ENCODE data around the gene PATL2.
A peak's percentile ranks its signal among the peaks of the same experiment; 100 is the strongest.
"Not testable (repeated sequence)": the region's sequence is repeated elsewhere in the genome, so short reads cannot be mapped to it uniquely, and the experiment has no call there.

The PATL2 gene

DNA sequence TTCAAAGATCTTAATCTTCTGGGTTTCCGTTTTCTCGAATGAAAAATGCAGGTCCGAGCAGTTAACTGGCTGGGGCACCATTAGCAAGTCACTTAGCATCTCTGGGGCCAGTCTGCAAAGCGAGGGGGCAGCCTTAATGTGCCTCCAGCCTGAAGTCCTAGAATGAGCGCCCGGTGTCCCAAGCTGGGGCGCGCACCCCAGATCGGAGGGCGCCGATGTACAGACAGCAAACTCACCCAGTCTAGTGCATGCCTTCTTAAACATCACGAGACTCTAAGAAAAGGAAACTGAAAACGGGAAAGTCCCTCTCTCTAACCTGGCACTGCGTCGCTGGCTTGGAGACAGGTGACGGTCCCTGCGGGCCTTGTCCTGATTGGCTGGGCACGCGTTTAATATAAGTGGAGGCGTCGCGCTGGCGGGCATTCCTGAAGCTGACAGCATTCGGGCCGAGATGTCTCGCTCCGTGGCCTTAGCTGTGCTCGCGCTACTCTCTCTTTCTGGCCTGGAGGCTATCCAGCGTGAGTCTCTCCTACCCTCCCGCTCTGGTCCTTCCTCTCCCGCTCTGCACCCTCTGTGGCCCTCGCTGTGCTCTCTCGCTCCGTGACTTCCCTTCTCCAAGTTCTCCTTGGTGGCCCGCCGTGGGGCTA lies at the start of gene PATL2, which contains the start of gene B2M:
PATL2 (minus strand) TSS at position 228 of the 647 bp plus-strand sequence. CDS start 34,833 bp downstream, outside the sequence.
B2M (plus strand) TSS at position 422 of the 647 bp plus-strand sequence; CDS start at position 452, 30 bp downstream.
- in situ Hi-C loops (cut with HindIII; ENCODE audit: low sequenced_read_pairs), result no loop called here
- TF ChIP-seq, protein P1, sequence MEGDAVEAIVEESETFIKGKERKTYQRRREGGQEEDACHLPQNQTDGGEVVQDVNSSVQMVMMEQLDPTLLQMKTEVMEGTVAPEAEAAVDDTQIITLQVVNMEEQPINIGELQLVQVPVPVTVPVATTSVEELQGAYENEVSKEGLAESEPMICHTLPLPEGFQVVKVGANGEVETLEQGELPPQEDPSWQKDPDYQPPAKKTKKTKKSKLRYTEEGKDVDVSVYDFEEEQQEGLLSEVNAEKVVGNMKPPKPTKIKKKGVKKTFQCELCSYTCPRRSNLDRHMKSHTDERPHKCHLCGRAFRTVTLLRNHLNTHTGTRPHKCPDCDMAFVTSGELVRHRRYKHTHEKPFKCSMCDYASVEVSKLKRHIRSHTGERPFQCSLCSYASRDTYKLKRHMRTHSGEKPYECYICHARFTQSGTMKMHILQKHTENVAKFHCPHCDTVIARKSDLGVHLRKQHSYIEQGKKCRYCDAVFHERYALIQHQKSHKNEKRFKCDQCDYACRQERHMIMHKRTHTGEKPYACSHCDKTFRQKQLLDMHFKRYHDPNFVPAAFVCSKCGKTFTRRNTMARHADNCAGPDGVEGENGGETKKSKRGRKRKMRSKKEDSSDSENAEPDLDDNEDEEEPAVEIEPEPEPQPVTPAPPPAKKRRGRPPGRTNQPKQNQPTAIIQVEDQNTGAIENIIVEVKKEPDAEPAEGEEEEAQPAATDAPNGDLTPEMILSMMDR (IDR thresholded peaks at IDR 0.05; ENCODE audit: low read depth, low read length), result peak; percentile 2
- DNase-seq (ENCODE audit: low read depth, low spot score), result peak; percentile 97
- H3K4me3 ChIP-seq (ENCODE audit: low read depth, low read length), result peak within 1 kb of the TSS; percentile 96

DNA sequence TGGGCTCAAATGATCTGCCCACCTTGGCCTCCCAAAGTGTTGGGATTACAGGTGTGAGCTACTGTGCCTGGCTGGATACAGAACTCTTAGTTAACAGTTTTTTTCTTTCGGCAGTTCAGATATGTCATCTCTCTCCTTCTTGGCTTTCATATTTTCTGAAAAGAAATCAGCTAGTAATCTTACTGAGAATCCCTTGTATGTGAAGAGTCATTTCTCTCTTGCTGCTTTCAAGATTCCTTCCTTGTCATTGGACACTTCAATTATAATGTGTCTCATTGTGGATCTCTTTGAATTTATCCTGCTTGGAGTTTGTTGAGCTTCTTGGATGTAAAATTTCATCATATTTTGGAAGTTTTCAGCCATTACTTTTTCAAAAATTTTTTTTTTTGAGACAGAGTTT lies 42.2 kb upstream of the PATL2 start:
- H3K4me3 ChIP-seq (ENCODE audit: low read depth, low read length), result no peak overlapping the region
- TF ChIP-seq, protein P1 (IDR thresholded peaks at IDR 0.05; ENCODE audit: low read depth, low read length), result no peak
- no peak for DNase-seq (ENCODE audit: low read depth, low spot score)
- in situ Hi-C loops (cut with HindIII; ENCODE audit: low sequenced_read_pairs), result no loop called here

DNA sequence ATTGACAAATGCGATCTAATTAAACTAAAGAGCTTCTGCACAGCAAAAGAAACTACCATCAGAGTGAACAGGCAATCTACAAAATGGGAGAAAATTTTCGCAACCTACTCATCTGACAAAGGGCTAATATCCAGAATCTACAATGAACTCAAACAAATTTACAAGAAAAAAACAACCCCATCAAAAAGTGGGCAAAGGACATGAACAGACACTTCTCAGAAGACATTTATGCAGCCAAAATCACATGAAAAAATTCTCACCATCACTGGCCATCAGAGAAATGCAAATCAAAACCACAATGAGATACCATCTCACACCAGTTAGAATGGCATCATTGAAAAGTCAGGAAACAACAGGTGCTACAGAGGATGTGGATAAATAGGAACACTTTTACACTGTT lies 32.3 kb upstream of the PATL2 start:
- in situ Hi-C loops (cut with HindIII; ENCODE audit: low sequenced_read_pairs); DNase-seq (ENCODE audit: low read depth, low spot score); H3K4me3 ChIP-seq (ENCODE audit: low read depth, low read length): not testable (repeated sequence)

DNA sequence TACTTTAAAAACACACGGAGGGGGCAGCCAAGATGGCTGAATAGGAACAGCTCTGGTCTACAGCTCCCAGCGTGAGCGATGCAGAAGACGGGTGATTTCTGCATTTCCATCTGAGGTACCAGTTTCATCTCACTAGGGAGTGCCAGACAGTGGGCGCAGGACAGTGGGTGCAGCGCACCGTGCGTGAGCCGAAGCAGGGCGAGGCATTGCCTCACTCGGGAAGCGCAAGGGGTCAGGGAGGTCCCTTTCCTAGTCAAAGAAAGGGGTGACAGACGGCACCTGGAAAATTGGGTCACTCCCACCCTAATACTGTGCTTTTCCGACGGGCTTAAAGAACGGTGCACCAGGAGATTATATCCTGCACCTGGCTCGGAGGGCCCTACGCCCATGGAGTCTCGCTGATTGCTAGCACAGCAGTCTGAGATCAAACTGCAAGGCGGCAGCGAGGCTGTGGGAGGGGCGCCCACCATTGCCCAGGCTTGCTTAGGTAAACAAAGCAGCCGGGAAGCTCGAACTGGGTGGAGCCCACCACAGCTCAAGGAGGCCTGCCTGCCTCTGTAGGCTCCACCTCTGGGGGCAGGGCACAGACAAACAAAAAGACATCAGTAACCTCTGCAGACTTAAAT lies 28.2 kb upstream of the PATL2 start:
- DNase-seq (ENCODE audit: low read depth, low spot score); H3K4me3 ChIP-seq (ENCODE audit: low read depth, low read length); in situ Hi-C loops (cut with HindIII; ENCODE audit: low sequenced_read_pairs): not testable (repeated sequence)

DNA sequence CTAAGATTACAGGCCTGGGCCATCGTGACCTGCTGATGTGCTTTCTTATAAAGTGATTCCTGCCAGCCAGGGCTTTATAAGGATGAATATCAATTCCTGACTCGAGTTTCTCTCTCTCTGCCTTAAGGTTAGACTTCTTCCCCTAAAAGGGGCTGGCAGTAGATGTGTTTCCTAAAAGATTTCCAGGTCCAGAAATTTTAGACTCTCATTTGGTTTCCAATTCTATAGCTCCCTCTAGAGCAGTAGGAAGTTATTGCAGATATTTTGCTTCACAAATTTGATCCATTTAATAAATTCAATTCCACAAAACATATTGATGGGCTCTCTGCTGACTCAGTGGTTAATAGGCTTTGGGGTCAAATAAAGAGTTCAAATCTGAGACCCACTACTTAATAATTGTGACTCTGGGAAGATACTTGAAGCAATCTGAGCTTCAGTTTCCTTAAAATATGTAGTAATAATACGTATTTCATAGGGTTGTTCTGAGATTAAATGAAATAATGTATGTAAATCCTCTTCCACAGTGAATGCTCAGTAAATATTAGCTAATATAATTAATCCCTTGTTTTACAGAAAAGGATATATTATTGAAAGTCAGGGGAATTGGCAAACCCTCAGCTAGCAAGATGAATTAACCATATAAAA lies 27.3 kb upstream of the PATL2 start:
- DNase-seq (ENCODE audit: low read depth, low spot score), result peak; percentile 67
- TF ChIP-seq, protein P1 (IDR thresholded peaks at IDR 0.05; ENCODE audit: low read depth, low read length), result peak; percentile 68
- in situ Hi-C loops (cut with HindIII; ENCODE audit: low sequenced_read_pairs), result no loop called here
- no peak overlapping the region for H3K4me3 ChIP-seq (ENCODE audit: low read depth, low read length)

DNA sequence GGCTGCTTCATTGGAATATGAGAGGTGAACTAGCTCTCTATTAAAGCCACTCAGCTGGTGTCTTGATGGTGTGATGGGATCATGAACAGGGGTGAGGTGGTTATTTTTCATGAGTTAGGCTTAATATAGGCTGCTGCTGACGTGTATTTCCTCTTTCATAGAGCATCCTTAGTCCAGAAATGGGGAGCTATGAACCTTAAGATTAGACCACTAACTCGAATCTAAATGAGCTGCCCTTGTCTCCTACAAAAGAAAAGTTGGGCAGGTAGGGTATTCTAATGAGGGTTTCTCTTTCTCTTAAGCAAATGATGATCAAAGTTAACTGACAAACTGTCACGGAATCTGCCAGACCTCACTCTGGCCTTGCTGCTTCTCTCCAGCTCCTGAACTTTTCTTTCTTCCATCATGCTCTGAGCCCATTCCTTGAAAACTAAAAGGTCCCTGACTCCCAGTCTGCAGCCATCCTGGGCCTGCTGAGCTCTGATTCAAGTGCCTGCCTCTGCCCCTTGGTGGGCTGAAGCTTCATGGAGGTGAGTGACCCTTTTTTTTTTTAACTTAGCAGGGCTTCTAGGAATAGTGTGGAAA lies 25.1 kb upstream of the PATL2 start, which contains the start of gene TRIM69:
TRIM69 (plus strand) TSS at position 348 of the 585 bp plus-strand sequence; CDS start at position 525, 177 bp downstream.
- in situ Hi-C loops (cut with HindIII; ENCODE audit: low sequenced_read_pairs), result no loop called here
- H3K4me3 ChIP-seq (ENCODE audit: low read depth, low read length), result no peak within 1 kb of the TSS
- DNase-seq (ENCODE audit: low read depth, low spot score), result no peak
- TF ChIP-seq, protein P1 (IDR thresholded peaks at IDR 0.05; ENCODE audit: low read depth, low read length), result no peak

DNA sequence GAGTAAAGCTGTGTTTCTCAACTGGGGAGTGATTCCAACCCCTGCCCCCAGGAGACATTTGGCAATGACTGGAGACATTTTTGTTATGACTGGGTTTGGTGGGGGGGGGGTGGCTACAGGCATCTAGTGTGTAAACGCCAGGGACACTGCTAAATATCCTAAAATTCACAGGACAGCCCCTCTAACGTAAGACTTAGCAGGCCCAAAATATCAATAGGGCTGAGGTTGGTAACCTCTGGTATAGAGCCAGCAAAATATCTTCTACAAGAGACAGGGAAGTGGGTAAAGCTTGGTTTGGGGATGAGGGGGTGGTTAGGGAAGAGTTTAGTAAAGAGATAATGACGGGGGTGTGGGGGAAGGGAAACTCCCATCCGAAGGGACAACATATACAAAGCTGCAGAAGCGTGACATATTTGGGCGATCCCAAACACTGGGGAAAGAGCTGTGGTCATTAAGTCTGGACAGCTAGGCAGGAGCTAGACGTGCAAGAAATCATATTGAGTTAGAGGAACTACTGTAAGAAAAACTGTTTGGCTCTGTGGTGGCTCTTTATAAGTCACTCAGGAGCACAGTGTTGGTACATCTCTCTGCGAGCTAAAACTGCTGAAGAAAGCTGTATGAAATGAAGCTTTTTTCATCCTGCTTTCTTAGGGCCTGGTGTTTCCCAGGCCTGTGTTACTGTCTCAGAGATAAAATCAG lies 24.5 kb upstream of the PATL2 start:
- no peak overlapping the region for H3K4me3 ChIP-seq (ENCODE audit: low read depth, low read length)
- DNase-seq (ENCODE audit: low read depth, low spot score), result no peak
- TF ChIP-seq, protein P1 (IDR thresholded peaks at IDR 0.05; ENCODE audit: low read depth, low read length), result no peak
- in situ Hi-C loops (cut with HindIII; ENCODE audit: low sequenced_read_pairs), result no loop called here
